Cardiac septum (tissue), 1 donor: Measurements from ENCODE around the gene IFNW1. TPM values are rescaled to one million over a fixed set of nuclear protein-coding genes. Genes with fewer than 3 reads are reported as not detected.
"Not testable (repeated sequence)": the region's sequence is repeated elsewhere in the genome, so short reads cannot be mapped to it uniquely, and the experiment has no call there.

Source experiments
- DNase-seq: peaks from one replicate; pipeline ENCODE4 v3.0.0-alpha.2; 2020; ENCODE audit warnings: low spot score
- intact Hi-C: fragments of 100-400 bp; cut with DNase I; formaldehyde crosslinking; loops from one replicate; pipeline ENCODE4 v1.14.0; 2022
- long read RNA-seq: library from polyadenylated mRNA; unstranded; transcript quantifications from one replicate; pipeline ENCODE4 v2.0.0, GENCODE V29; 2021
- total RNA-seq: library from RNA; stranded (reverse); fragmentation: NEBNext Ultra II Directional; extraction: Animal tissue kit (Norgen Biotek cat#: 25700); gene quantifications from one replicate; pipeline ENCODE4 v1.2.1, GENCODE V29; 2021
- donor health status: DM: no; HTN: no; CAD: no.

The IFNW1 gene
- not detected for total RNA-seq
- long read RNA-seq: 0 reads

DNA sequence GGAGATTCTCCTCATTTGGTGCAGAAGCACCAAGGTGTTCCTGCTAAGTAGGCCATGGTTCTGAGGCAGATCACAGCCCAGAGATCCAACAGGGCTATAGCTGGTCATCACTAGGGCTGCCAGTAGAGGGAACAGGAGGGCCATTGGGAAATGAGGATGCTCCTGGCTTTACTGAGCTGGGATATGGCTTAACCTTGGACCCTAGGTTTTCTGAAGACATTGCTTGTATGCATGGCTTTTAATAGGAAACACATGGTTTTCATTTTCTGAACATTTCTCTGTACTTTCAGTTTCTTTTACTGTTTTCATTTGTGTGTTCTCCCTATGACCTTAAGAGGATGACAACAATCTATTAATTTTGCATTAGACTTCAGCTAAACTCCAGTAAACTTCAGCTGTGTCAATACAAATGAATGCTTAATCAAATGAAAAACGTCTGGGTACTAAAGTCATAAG, at the start of gene IFNW1:
Gene IFNW1, minus strand, starts transcription at position 406 of the 456 bp plus-strand sequence. Its CDS starts 262 bp downstream, at position 144.
- intact Hi-C loops: no loop called here
- no peak for DNase-seq

DNA sequence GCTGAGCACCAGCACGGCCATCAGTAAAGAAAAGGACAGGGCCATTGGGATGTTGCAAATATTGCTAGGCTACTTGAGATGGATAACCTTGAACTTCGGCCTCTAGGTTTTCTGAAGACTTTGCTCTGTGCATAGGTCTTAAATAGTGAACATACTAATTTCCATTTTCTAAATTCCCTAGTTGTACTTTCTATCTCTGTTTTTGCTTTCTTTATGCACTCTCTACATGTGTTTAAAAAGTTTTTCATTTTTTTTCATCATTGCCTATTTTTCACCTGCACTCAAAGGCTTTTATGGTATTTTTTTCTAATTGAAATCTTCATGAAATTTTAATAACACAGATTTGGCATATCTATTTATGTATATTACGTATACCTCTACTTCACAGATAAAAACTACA, 45.9 kb upstream of the IFNW1 start, which contains the start of gene IFNA4:
Gene IFNA4, minus strand, starts transcription at position 101 of the 400 bp plus-strand sequence. Its CDS starts 56 bp downstream, at position 45.
- DNase-seq, intact Hi-C loops: not testable (repeated sequence)

DNA sequence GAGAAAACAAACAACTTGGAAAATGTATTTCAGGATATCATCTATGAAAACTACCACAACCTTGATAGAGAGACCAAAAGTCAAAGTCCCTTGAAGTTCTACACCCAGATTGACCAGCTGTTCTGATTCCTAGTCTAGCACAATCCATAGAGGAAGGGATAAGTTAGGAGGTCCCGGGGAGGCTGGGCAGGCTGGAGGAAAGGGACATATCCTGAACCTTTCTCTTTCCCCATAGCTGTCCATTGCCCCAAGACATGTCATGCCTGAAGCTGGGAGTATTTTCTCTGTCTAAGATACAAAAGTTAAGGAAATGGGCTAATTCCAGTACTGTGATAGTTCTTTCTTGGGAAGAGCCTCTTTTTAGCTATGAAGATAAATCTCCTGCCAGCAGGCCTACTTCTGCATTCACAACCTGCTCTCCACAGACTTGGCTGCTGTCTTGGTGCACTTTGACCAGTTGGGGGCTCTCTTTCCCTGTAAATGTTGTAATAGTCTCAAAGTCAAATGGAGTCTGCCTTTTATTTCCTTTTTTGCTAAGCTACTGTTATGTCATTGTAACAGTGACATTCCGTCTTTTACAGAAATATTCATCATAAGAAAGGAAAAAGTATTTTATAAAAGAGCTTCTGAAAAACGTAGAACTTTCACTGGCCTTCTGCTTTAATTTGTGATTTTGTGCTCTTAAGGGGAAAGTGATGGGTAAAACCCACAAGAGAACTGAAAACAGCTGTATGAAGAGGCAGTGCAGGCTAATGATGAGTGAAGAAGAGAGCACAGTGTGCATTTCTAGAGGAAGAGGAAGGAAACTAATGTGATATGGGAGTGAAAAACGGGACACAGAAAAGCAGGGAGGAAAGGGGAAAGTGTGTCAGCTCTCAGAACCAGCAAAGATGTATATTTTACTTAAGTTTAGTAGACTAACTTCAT, 41.4 kb upstream of the IFNW1 start:
- DNase-seq, intact Hi-C loops: not testable (repeated sequence)

DNA sequence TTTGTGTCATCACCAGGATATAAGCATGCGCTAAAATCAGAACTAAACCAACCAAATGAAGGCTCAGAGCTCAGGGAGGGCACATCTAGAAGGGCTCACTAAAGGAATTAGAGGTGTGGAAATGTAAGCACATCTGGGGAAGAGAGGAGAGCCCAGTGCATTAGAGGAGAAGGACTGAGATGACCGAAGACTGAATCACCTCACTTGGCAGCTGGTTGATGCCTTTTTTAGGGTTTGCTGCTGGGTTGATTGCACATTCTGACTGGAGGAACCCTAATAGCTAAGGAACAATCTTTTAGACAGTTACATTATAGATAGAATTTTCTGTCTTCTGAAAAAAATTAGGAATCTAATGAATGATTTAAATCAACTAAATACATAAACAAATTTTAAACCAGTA, 33.0 kb upstream of the IFNW1 start:
- DNase-seq: no peak
- intact Hi-C loops: no loop called here

DNA sequence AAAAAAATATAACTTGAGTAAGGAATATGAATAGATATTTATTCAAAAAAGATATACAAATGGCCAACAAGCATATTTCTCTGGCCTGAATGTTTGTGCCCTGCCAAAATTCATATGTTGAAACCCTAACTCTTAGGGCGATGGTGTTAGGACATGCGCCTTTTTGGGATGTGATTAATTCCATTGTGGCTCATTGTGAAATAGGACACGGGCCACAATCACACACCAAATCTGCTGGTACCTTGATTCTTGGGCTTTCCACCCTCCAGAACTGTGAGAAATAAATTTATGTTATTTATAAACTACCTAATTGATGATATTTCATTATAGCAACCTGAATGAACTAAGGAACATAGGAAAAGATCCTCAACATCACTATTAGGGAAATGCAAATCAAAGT, 30.5 kb upstream of the IFNW1 start:
- intact Hi-C loops: no loop called here
- no peak for DNase-seq

DNA sequence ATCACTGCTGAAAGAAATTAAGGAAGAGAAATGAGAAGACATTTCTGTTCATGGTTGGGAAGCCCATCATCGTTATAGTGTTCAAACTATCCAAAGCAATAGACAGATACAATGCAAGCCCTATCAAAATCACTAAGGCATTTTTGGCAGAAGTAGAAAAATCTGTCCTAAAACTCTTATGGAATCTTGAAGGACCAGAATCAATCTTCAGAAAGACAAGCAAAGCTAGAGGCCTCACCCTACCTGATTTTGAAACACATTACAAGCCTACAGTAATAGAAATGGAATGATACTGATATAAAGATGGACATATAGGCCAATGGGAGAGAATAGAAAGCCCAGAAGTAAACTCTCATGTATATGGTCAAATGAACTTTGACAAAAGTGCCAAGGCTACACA, 29.7 kb upstream of the IFNW1 start:
- no peak for DNase-seq
- intact Hi-C loops: no loop called here

DNA sequence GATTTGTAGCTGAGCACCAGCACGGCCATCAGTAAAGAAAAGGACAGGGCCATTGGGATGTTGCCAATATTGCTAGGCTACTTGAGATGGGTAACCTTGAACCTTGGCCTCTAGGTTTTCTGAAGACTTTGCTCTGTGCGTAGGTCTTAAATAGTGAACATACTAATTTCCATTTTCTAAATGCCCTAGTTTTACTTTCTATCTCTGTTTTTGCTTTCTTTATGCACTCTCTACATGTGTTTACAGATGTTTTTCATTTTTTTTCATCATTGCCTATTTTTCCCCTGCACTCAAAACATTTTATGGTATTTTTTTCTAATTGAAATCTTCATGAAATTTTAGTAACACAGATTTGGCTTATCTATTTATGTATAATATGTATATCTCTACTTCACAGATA, 24.9 kb upstream of the IFNW1 start, which contains the start of gene IFNA21:
Gene IFNA21, minus strand, starts transcription at position 101 of the 400 bp plus-strand sequence. Its CDS starts 48 bp downstream, at position 53.
- intact Hi-C loops, DNase-seq: not testable (repeated sequence)

DNA sequence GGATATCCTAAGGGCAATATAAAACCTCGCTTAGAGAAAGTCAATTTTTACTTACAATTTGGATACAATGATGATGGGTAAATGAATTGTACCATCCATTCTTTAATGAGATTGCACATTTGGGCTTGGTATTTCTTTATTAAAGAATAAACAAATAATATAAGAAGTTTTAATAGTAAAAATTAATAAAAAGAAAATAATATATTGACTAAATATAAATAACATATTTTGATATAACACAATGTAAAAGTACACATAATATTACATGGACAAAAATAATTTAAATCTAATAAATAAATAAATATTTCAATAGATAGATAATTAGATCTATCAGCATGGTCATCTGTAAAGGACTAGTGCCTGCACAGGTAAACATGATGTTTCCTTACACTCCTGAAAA, 23.9 kb upstream of the IFNW1 start:
- no peak for DNase-seq
- intact Hi-C loops: no loop called here

DNA sequence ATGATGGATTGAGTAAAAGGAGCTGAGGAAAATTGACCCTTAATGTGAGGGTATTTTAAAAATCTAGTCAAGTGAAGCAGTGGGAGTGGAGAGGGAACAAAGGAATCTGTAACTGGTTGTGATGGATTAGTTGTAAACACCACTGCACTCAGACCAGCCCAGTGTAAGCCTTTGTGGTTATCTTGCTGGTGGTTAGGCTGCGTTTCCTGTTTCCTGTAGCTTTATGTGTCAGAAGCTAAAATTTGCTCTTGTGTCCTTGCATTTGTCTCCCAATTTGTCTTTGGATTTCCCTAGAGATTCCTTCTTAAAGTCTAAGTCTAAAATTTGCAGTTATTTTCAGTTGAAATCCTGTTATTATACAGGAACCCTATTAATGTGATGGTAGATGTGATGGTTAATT, 18.5 kb upstream of the IFNW1 start:
- intact Hi-C loops: no loop called here
- DNase-seq: no peak

DNA sequence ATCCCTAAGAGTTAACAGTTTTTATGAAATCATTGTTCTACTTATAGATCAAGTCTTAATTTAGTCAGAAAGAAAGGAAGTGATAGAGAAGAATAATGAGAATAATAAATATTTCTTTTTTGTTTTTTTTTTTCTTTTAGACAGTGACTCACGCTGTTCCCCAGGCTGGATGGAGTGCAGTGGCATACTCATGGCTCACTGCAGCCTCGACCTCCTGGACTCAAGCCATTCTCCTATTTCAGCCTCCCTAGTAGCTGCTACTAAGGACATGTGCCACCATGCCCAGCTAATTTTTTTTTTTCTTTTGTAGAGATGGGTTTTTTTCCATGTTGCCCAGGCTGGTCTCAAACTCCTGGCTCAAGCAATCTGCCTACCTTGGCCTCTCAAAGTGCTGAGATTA, 13.9 kb upstream of the IFNW1 start:
- intact Hi-C loops: no loop called here
- DNase-seq: no peak

DNA sequence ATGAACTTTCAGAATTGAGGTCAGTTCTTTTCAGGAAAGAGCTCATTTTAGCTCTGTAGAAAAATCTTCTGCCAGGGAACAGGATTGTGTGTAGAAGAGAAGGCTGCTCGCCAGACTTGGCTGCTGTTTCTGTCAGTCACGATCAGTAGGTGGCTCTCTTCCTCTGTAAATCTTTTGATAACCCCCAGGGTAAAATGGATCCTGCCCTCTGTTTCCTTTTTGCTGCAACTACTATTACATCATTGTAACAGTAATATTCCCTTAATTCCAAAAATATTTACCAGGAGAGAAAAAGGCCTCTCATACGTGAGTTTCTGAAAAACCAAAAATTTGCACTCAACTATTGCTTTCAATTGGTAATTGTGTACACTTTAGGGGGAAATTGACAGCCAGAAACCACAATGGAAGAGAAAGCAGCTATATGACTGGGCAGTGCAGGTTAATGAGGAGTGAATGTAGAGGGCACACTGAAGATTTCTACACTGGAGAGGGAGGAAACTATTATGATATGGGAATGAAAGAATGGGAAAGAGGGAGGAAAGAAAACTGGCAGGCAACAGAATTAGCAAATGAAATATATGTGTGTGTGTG, 12.5 kb upstream of the IFNW1 start:
- DNase-seq: no peak
- intact Hi-C loops: no loop called here

DNA sequence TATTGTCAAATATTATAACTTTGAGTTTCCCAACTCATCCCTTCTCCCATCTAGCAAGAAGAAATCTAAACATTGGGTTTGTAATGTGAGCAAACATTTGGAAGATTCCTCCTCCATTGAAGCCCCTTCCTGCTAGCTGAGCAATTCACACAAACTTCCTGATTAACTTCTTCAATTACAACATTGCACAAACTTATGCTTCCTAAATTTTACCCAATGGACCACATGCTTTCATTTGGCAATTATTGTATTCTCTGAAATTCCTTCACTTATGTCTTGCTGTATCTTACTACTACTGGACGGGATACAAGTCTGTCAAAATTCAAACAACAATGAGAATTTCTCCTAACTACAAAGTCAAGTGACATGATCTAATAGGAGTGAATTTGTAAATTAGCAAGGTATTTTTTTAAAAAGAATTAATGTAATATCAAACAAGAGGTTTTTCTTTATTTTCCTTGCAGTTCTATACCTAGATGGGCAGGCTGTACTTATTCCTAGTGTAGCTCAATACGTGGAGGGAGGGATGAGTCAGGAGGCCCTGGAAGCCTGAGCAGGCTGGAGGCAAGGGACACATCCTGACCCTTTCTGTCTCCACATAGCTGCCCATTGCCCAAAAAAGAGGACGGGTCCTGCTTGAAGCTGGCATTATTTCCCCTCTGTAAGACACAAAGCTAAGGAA, 11.8 kb upstream of the IFNW1 start:
- no peak for DNase-seq
- intact Hi-C loops: no loop called here

DNA sequence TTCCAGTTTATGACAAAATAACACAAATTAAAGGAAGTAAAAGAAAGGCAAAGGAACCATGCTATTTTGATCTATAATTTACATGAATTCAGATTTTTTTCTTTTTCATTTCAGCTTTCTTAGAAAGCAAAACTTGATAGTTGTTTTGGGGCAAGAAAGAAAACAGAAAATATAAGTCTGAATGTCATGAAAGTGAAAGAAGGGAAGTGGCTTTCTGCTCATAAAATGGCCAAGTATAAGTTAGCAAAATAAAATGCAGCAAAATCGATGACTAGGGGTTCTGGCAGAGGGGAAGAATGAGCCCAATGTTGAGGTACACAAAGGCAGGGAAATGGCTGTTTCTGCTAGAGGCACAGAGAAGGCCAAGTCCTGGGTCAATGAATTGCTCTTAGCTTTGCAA, 3.0 kb upstream of the IFNW1 start:
- intact Hi-C loops: no loop called here
- no peak for DNase-seq

DNA sequence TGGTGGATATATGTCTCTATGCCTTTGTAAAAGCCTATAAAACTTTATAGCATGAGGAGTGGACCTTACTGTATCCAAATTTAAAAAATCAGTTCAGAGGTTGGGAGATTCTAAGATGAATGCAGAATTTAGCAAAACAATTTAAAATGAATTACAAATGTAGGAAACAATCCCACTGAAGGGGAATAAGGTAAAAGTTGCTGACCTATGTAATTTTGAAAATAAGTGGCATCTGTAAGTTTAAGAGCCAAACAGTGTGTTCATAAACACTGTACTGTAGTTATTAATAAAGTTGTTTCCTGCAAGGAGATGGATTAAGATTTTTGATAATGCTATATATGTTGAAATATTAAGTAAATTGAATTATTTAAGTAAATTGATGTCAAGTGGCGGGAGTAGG, 4.6 kb downstream of the IFNW1 start:
- intact Hi-C loops: no loop called here

DNA sequence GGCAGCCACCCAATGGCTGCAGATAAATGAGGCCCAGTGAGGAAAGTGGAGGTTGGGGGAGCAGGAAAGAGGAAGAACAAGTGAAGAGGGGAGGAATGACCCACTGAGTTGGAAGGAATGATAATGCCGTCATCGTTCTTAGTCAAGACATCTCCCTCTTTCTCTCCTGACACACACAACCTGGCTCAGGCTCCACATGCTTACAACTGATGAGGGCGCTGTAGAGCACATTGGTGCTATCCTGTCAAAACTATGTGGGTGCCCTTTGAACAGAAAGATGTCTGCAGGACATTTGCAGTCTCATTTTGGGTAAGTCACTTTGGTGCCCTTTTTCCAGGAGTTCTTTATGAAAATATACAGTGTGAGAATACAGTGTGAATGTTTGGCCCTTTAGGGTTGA, 5.9 kb downstream of the IFNW1 start:
- no peak for DNase-seq
- intact Hi-C loops: no loop called here

More for the DNA sequence above, 4.6 kb downstream of the IFNW1 start:
- no peak for DNase-seq

DNA sequence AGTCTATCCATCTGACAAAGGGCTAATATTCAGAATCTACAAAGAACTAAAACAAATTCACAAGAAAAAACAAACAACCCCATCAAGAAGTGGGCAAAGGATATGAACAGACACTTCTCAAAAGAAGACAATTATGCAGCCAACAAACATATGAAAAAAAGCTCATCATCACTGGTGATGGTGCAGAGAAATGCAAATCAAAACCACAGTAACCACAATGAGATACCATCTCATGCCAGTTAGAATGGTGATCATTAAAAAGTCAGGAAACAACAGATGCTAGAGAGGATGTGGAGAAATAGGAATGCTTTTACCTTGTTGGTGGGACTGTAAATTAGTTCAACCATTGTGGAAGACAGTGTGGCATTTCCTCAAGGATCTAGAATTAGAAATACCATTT, 13.4 kb downstream of the IFNW1 start:
- DNase-seq, intact Hi-C loops: not testable (repeated sequence)

DNA sequence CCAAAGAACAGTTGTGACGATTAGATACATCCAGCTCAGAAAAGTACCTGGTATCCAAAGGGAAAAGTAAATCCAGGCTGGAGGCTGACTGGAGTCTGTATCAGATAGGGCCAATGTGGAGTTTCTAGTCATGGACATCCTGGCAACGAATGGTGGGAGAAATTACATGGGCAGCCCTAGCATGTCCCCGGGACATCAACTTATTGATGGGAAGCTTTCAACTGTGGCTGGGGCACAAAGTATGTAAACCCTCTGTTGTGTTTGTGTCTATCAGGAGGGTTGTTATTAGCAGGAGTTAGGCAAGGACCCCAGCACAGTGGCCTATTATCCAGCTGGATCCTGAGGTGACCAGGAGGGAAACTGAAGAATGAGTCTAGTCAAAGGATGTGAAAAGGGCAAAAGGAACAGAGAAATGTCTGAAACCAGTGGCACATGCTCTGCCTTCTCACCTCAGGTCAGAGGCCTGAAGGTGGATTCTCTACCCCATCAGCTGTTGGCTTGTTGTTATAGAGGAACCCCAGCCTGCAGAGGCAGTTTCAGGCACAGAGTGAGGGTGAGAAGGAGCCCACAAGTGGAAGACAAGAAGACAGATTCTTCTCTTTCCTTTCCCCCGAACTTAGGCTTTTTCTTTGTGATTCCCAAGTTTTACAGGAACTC, 19.9 kb downstream of the IFNW1 start:
- intact Hi-C loops: no loop called here
- DNase-seq: no peak

DNA sequence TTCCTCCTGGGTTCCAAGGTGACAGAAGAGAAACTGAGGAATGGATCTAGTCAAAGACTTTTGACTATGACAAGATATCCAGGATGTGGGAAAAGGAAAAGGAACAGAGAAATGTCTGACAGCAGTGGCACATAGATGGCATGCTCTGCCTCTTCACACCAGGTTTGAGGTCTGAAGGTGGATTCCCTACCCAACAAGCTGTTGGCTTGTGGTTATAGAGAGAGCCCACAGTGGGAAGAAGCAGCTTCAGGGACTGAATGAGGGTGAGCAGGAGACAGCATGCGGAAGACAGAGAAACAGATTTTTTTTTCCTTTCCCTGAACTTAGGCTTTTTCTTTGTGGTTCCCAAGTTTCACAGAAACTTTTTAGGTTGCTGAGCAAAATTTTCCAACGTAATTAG, 20.6 kb downstream of the IFNW1 start:
- DNase-seq: no peak
- intact Hi-C loops: no loop called here

DNA sequence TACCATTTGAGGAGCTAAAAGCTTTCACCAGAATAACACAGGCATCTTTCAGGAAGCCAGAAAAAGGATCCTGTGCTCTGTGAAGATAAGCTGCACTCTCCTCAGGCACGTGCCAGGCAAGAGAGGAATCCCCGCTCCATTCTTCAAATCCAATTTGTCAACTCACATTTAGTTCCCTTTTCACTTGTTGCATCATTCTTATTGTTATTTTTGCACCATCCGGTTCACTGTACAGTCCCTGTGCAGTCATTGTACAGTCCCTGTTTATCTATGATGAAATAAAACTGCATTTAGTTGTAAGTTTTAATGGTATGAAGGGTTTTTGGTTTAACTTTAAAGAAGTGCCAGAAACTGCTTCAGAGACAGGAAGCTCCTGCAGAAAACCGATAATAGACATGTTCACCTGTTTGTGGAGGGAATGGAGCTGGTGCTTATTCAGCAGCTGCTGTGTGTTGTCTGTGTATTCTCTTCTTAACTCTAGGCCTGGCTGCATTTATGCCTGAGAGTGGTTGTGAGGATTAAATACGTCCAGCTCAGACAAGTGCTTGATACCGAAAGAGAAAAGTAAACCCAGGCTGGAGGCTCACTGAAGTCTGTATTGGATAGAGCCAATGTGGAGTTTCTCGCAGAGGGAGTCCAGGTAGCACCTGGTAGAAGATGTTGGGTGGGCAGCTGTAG, 22.4 kb downstream of the IFNW1 start:
- intact Hi-C loops: loop anchor here (10.0 kb wide), 2 partner anchors 234 to 494 kb away; partner anchors contain the start of gene MLLT3
- DNase-seq: no peak
